Left ventricle myocardium superior (tissue), 1 donor: ENCODE data around the gene URI1. TPM values are rescaled to one million over a fixed set of nuclear protein-coding genes. Genes with fewer than 3 reads are reported as not detected.

Experiments
- ATAC-seq: fragments of 200-7000 bp; cut with Tn5 transposase; one replicate; pipeline ENCODE4 v1.9.1; 2020; ENCODE audit warnings: mild to moderate bottlenecking, moderate library complexity
- DNase-seq: peaks from one replicate; pipeline ENCODE4 v3.0.0-alpha.2; 2020
- intact Hi-C: fragments of 100-400 bp; cut with micrococcal nuclease; formaldehyde crosslinking; loops from one replicate; pipeline ENCODE4 v1.11.0; 2022
- total RNA-seq: library from RNA; stranded (reverse); fragmentation: NEBNext Ultra II Directional; extraction: Animal tissue kit (Norgen Biotek cat#: 25700); gene quantifications from one replicate; pipeline ENCODE4 v1.2.1, GENCODE V29; 2021
- donor health status: DM: no; HTN: yes; CAD: no; lungs with severe emphysema.

Gene URI1
- total RNA-seq, 1 donor from 2014 or later, result 42.4 TPM

- intact Hi-C loops, result no loop called here
- DNase-seq (no peak), ATAC-seq (no peak)
Observed at GRCh38 chr19:30044273-30045248, 102.5 kb downstream of the URI1 start.

GRCh38 chr19:30046522-30046921 lies 104.5 kb downstream of the URI1 start:
- ATAC-seq (no peak), DNase-seq (no peak)
- intact Hi-C loops, result no loop called here

- intact Hi-C loops, result no loop called here
- DNase-seq (no peak), ATAC-seq (no peak)
Observed at GRCh38 chr19:30047432-30047831, 105.4 kb downstream of the URI1 start.

GRCh38 chr19:30049226-30049625 lies 107.2 kb downstream of the URI1 start:
- intact Hi-C loops, result no loop called here
- ATAC-seq, result no peak
- no peak for DNase-seq

- ATAC-seq, result no peak
- intact Hi-C loops, result no loop called here
- no peak for DNase-seq
Observed at GRCh38 chr19:30049846-30050667, 108.0 kb downstream of the URI1 start.

- no peak for ATAC-seq
- intact Hi-C loops, result no loop called here
- no peak for DNase-seq
Observed at GRCh38 chr19:30052122-30053075, 110.4 kb downstream of the URI1 start.

- ATAC-seq, result no peak
- intact Hi-C loops, result no loop called here
Observed at GRCh38 chr19:30053558-30053957, 111.5 kb downstream of the URI1 start.

GRCh38 chr19:30054210-30054609 lies 112.2 kb downstream of the URI1 start:
- no peak for ATAC-seq

More at GRCh38 chr19:30053558-30053957, 111.5 kb downstream of the URI1 start:
- no peak for DNase-seq

GRCh38 chr19:30056580-30056979 lies 114.5 kb downstream of the URI1 start:
- DNase-seq, result no peak
- intact Hi-C loops, result no loop called here
- ATAC-seq, result no peak

More at GRCh38 chr19:30054210-30054609, 112.2 kb downstream of the URI1 start:
- DNase-seq, result no peak
- intact Hi-C loops, result no loop called here

GRCh38 chr19:30059741-30060457 lies 117.9 kb downstream of the URI1 start:
- intact Hi-C loops, result no loop called here

GRCh38 chr19:30060531-30061222 lies 118.6 kb downstream of the URI1 start:
- intact Hi-C loops, result no loop called here
- no peak for DNase-seq
- ATAC-seq, result no peak

More at GRCh38 chr19:30059741-30060457, 117.9 kb downstream of the URI1 start:
- ATAC-seq (no peak), DNase-seq (no peak)

GRCh38 chr19:30061223-30062064 lies 119.4 kb downstream of the URI1 start:
- DNase-seq (no peak), ATAC-seq (no peak)

GRCh38 chr19:30062065-30062906 lies 120.2 kb downstream of the URI1 start:
- DNase-seq, result no peak
- ATAC-seq, result no peak
- intact Hi-C loops, result no loop called here

More at GRCh38 chr19:30061223-30062064, 119.4 kb downstream of the URI1 start:
- intact Hi-C loops, result no loop called here

- intact Hi-C loops, result no loop called here
Observed at GRCh38 chr19:30062907-30063649, 121.0 kb downstream of the URI1 start.

GRCh38 chr19:30063650-30064347 lies 121.8 kb downstream of the URI1 start:
- ATAC-seq, result no peak
- intact Hi-C loops, result no loop called here
- DNase-seq, result no peak

More at GRCh38 chr19:30062907-30063649, 121.0 kb downstream of the URI1 start:
- ATAC-seq (no peak), DNase-seq (no peak)
